Measurements from ENCODE around the gene DAAM1.

DAAM1 gene

GRCh38 chr14:59161561-59162175 is 26.8 kb upstream of the DAAM1 start:
- no peaks in the 10 kb centered on the region for H3K79me2 ChIP-seq (ENCODE audit: control insufficient read depth, insufficient read depth, low read length, unreplicated experiment)
- H3K4me3 ChIP-seq (ENCODE audit: low read depth, low read length), result peak overlapping the region; percentile 13; the same call in 1 of the 2 replicates
- H3K27ac ChIP-seq (ENCODE audit: low read depth, low read length), result peak overlapping the region; percentile 64
- no peaks in the 10 kb centered on the region for H3K36me3 ChIP-seq (ENCODE audit: insufficient read depth, low read length)
- no peak overlapping the region for H2AFZ ChIP-seq (ENCODE audit: low read length, unreplicated experiment)
- peaks cover 17% of the 10 kb centered on the region for H3K4me1 ChIP-seq (ENCODE audit: control insufficient read depth, insufficient read depth, low read length, unreplicated experiment)
- H3K27me3 ChIP-seq (ENCODE audit: insufficient read depth, low read length), result no peaks in the 10 kb centered on the region

GRCh38 chr14:59166258-59166657 is 22.2 kb upstream of the DAAM1 start:
- no peak overlapping the region for H2AFZ ChIP-seq (ENCODE audit: low read length, unreplicated experiment)
- no peaks in the 10 kb centered on the region for H3K27me3 ChIP-seq (ENCODE audit: insufficient read depth, low read length)
- H3K79me2 ChIP-seq (ENCODE audit: control insufficient read depth, insufficient read depth, low read length, unreplicated experiment), result no peaks in the 10 kb centered on the region
- H3K27ac ChIP-seq (ENCODE audit: low read depth, low read length), result no peak overlapping the region
- H3K36me3 ChIP-seq (ENCODE audit: insufficient read depth, low read length), result no peaks in the 10 kb centered on the region
- no peak overlapping the region for H3K4me3 ChIP-seq (ENCODE audit: low read depth, low read length)
- H3K4me1 ChIP-seq (ENCODE audit: control insufficient read depth, insufficient read depth, low read length, unreplicated experiment), result peaks cover 11% of the 10 kb centered on the region

GRCh38 chr14:59175404-59175803 is 13.1 kb upstream of the DAAM1 start:
- no peak overlapping the region for H3K27ac ChIP-seq (ENCODE audit: low read depth, low read length)
- H3K36me3 ChIP-seq (ENCODE audit: insufficient read depth, low read length), result no peaks in the 10 kb centered on the region
- H3K4me3 ChIP-seq (ENCODE audit: low read depth, low read length), result no peak overlapping the region
- no peaks in the 10 kb centered on the region for H3K79me2 ChIP-seq (ENCODE audit: control insufficient read depth, insufficient read depth, low read length, unreplicated experiment)
- no peak overlapping the region for H2AFZ ChIP-seq (ENCODE audit: low read length, unreplicated experiment)
- H3K27me3 ChIP-seq (ENCODE audit: insufficient read depth, low read length), result no peaks in the 10 kb centered on the region
- H3K4me1 ChIP-seq (ENCODE audit: control insufficient read depth, insufficient read depth, low read length, unreplicated experiment), result peaks cover 7% of the 10 kb centered on the region

GRCh38 chr14:59176765-59177164 is 11.7 kb upstream of the DAAM1 start:
- no peaks in the 10 kb centered on the region for H3K36me3 ChIP-seq (ENCODE audit: insufficient read depth, low read length)
- no peaks in the 10 kb centered on the region for H3K27me3 ChIP-seq (ENCODE audit: insufficient read depth, low read length)
- peaks cover 7% of the 10 kb centered on the region for H3K4me1 ChIP-seq (ENCODE audit: control insufficient read depth, insufficient read depth, low read length, unreplicated experiment)
- H3K4me3 ChIP-seq (ENCODE audit: low read depth, low read length), result no peak overlapping the region
- no peak overlapping the region for H3K27ac ChIP-seq (ENCODE audit: low read depth, low read length)
- no peaks in the 10 kb centered on the region for H3K79me2 ChIP-seq (ENCODE audit: control insufficient read depth, insufficient read depth, low read length, unreplicated experiment)
- no peak overlapping the region for H2AFZ ChIP-seq (ENCODE audit: low read length, unreplicated experiment)

- Histone ChIP-seq H2AFZ (ENCODE audit: low read length, unreplicated experiment) (no peak overlapping the region), H3K27me3 (ENCODE audit: insufficient read depth, low read length) (no peaks in the 10 kb centered on the region), H3K36me3 (ENCODE audit: insufficient read depth, low read length) (no peaks in the 10 kb centered on the region), H3K4me1 (ENCODE audit: control insufficient read depth, insufficient read depth, low read length, unreplicated experiment) (peaks cover 7% of the 10 kb centered on the region), H3K79me2 (ENCODE audit: control insufficient read depth, insufficient read depth, low read length, unreplicated experiment) (no peaks in the 10 kb centered on the region), H3K27ac (ENCODE audit: low read depth, low read length) (no peak overlapping the region), H3K4me3 (ENCODE audit: low read depth, low read length) (no peak overlapping the region)
Observed at GRCh38 chr14:59177262-59177661, 11.2 kb upstream of the DAAM1 start.

GRCh38 chr14:59181791-59182190 is 6.7 kb upstream of the DAAM1 start:
- Histone ChIP-seq H3K27ac (ENCODE audit: low read depth, low read length) (no peak overlapping the region), H3K27me3 (ENCODE audit: insufficient read depth, low read length) (peaks cover 8% of the 10 kb centered on the region; the same call in 1 of the 2 replicates), H3K36me3 (ENCODE audit: insufficient read depth, low read length) (no peaks in the 10 kb centered on the region), H3K79me2 (ENCODE audit: control insufficient read depth, insufficient read depth, low read length, unreplicated experiment) (no peaks in the 10 kb centered on the region), H3K4me1 (ENCODE audit: control insufficient read depth, insufficient read depth, low read length, unreplicated experiment) (peaks cover 1% of the 10 kb centered on the region), H2AFZ (ENCODE audit: low read length, unreplicated experiment) (no peak overlapping the region), H3K4me3 (ENCODE audit: low read depth, low read length) (no peak overlapping the region)

- Histone ChIP-seq H3K27ac (ENCODE audit: low read depth, low read length) (no peak overlapping the region), H2AFZ (ENCODE audit: low read length, unreplicated experiment) (no peak overlapping the region), H3K36me3 (ENCODE audit: insufficient read depth, low read length) (no peaks in the 10 kb centered on the region), H3K4me1 (ENCODE audit: control insufficient read depth, insufficient read depth, low read length, unreplicated experiment) (no peaks in the 10 kb centered on the region), H3K27me3 (ENCODE audit: insufficient read depth, low read length) (peaks cover 8% of the 10 kb centered on the region; the same call in 1 of the 2 replicates), H3K4me3 (ENCODE audit: low read depth, low read length) (no peak overlapping the region), H3K79me2 (ENCODE audit: control insufficient read depth, insufficient read depth, low read length, unreplicated experiment) (no peaks in the 10 kb centered on the region)
Observed at GRCh38 chr14:59182641-59183040, 5.8 kb upstream of the DAAM1 start.

- no peak overlapping the region for H3K4me3 ChIP-seq (ENCODE audit: low read depth, low read length)
- H3K36me3 ChIP-seq (ENCODE audit: insufficient read depth, low read length), result no peaks in the 10 kb centered on the region
- H3K27ac ChIP-seq (ENCODE audit: low read depth, low read length), result no peak overlapping the region
- no peaks in the 10 kb centered on the region for H3K4me1 ChIP-seq (ENCODE audit: control insufficient read depth, insufficient read depth, low read length, unreplicated experiment)
- H3K27me3 ChIP-seq (ENCODE audit: insufficient read depth, low read length), result peaks cover 8% of the 10 kb centered on the region; the same call in 1 of the 2 replicates
- no peak overlapping the region for H2AFZ ChIP-seq (ENCODE audit: low read length, unreplicated experiment)
- no peaks in the 10 kb centered on the region for H3K79me2 ChIP-seq (ENCODE audit: control insufficient read depth, insufficient read depth, low read length, unreplicated experiment)
Observed at GRCh38 chr14:59183150-59183549, 5.3 kb upstream of the DAAM1 start.

- no peaks in the 10 kb centered on the region for H3K4me1 ChIP-seq (ENCODE audit: control insufficient read depth, insufficient read depth, low read length, unreplicated experiment)
- H3K4me3 ChIP-seq (ENCODE audit: low read depth, low read length), result no peak overlapping the region
- no peaks in the 10 kb centered on the region for H3K36me3 ChIP-seq (ENCODE audit: insufficient read depth, low read length)
- peaks cover 8% of the 10 kb centered on the region; the same call in 1 of the 2 replicates for H3K27me3 ChIP-seq (ENCODE audit: insufficient read depth, low read length)
- H3K79me2 ChIP-seq (ENCODE audit: control insufficient read depth, insufficient read depth, low read length, unreplicated experiment), result peaks cover 4% of the 10 kb centered on the region
- H2AFZ ChIP-seq (ENCODE audit: low read length, unreplicated experiment), result no peak overlapping the region
- no peak overlapping the region for H3K27ac ChIP-seq (ENCODE audit: low read depth, low read length)
Observed at GRCh38 chr14:59184396-59184795, 4.1 kb upstream of the DAAM1 start.

GRCh38 chr14:59185676-59186075 is 2.8 kb upstream of the DAAM1 start:
- Histone ChIP-seq H3K79me2 (ENCODE audit: control insufficient read depth, insufficient read depth, low read length, unreplicated experiment) (peaks cover 9% of the 10 kb centered on the region), H3K4me1 (ENCODE audit: control insufficient read depth, insufficient read depth, low read length, unreplicated experiment) (peaks cover 3% of the 10 kb centered on the region), H2AFZ (ENCODE audit: low read length, unreplicated experiment) (no peak overlapping the region)

GRCh38 chr14:59186306-59186705 is 2.2 kb upstream of the DAAM1 start:
- H3K4me3 ChIP-seq (ENCODE audit: low read depth, low read length), result no peak overlapping the region
- peaks cover 15% of the 10 kb centered on the region for H3K79me2 ChIP-seq (ENCODE audit: control insufficient read depth, insufficient read depth, low read length, unreplicated experiment)
- peaks cover 7% of the 10 kb centered on the region for H3K4me1 ChIP-seq (ENCODE audit: control insufficient read depth, insufficient read depth, low read length, unreplicated experiment)
- no peaks in the 10 kb centered on the region for H3K36me3 ChIP-seq (ENCODE audit: insufficient read depth, low read length)
- H3K27ac ChIP-seq (ENCODE audit: low read depth, low read length), result no peak overlapping the region
- H2AFZ ChIP-seq (ENCODE audit: low read length, unreplicated experiment), result no peak overlapping the region
- H3K27me3 ChIP-seq (ENCODE audit: insufficient read depth, low read length), result peaks cover 8% of the 10 kb centered on the region; the same call in 1 of the 2 replicates

More at GRCh38 chr14:59185676-59186075, 2.8 kb upstream of the DAAM1 start:
- Histone ChIP-seq H3K4me3 (ENCODE audit: low read depth, low read length) (no peak overlapping the region), H3K27me3 (ENCODE audit: insufficient read depth, low read length) (peaks cover 8% of the 10 kb centered on the region; the same call in 1 of the 2 replicates), H3K27ac (ENCODE audit: low read depth, low read length) (no peak overlapping the region), H3K36me3 (ENCODE audit: insufficient read depth, low read length) (no peaks in the 10 kb centered on the region)
